K562 (cell line): ENCODE measurements around the gene AIFM1. TPM values are rescaled to one million over a fixed set of nuclear protein-coding genes. Genes with fewer than 3 reads are reported as not detected.

Experiments used
- ETV1 ChIP-seq: fragments of 450-650 bp; conservative IDR thresholded peaks from 2 replicates; pipeline ENCODE4 v1.6.1; 2016; ENCODE audit warnings: missing genetic modification characterization, control low read depth, low read depth, missing compliant biosample characterization
- GATA2 ChIP-seq: sonication (generic); formaldehyde crosslinking; IDR thresholded peaks from 2 replicates; pipeline ENCODE4 v1.4.0; 2020; ENCODE audit warnings: mild to moderate bottlenecking, missing genetic modification reagents
- LEF1 ChIP-seq: fragments of 450-650 bp; IDR thresholded peaks from 2 replicates; pipeline ENCODE4 v1.6.1; 2016; ENCODE audit warnings: mild to moderate bottlenecking
- RBM22 ChIP-seq: fragments of 200-400 bp; formaldehyde crosslinking; IDR thresholded peaks from 2 replicates; pipeline ENCODE4 v1.6.1; 2018; ENCODE audit warnings: low read length, low read depth; ENCODE audit not compliant: poor library complexity, severe bottlenecking
- SAP30 ChIP-seq: fragments of 200-600 bp; sonication (generic); IDR thresholded peaks from 2 replicates; pipeline ENCODE4 v1.6.1; 2012; ENCODE audit warnings: borderline replicate concordance, low read depth, mild to moderate bottlenecking, moderate library complexity, low read length, control low read depth, inconsistent platforms; ENCODE audit not compliant: insufficient read depth, poor library complexity, severe bottlenecking
- SIN3B ChIP-seq: fragments of 450-650 bp; IDR thresholded peaks from 2 replicates; pipeline ENCODE4 v1.6.1; 2017; ENCODE audit warnings: low read depth, mild to moderate bottlenecking, moderate library complexity
- SMAD1 ChIP-seq: fragments of 150-350 bp; IDR thresholded peaks from 2 replicates; pipeline ENCODE4 v1.6.1; 2014; ENCODE audit warnings: low read length, low read depth; ENCODE audit not compliant: partially characterized antibody
- ZFX ChIP-seq: sonication (generic); formaldehyde crosslinking; IDR thresholded peaks from 2 replicates; pipeline ENCODE4 v1.8.0; 2022; ENCODE audit warnings: mild to moderate bottlenecking, missing genetic modification reagents, moderate library complexity
- ZNF316 ChIP-seq: fragments of 450-650 bp; IDR thresholded peaks from 2 replicates; pipeline ENCODE4 v1.6.1; 2016
- ZSCAN32 ChIP-seq: fragments of 450-650 bp; formaldehyde crosslinking; IDR thresholded peaks from 2 replicates; pipeline ENCODE4 v1.4.0; 2020; ENCODE audit warnings: mild to moderate bottlenecking, moderate library complexity
- polyA plus RNA-seq, 8 experiments: library from polyadenylated mRNA; depleted of rRNA in 4 of 8; stranded (reverse) in 5 of 8; unstranded in 3 of 8; fragments of >200 nt; fragmentation: Nextera tagmentation in 2 of 8; fragmentation: Illumina TruSeq in 1 of 8; extraction: Ambion mirVana in 2 of 8; extraction: Trizol in 1 of 8; gene quantifications; 2 replicates each; pipeline versions ENCODE4 v1.2.1 to v1.2.3, GENCODE V29; 2011 to 2014; ENCODE audit warnings: inconsistent platforms in 1 of 8, missing spikeins in 1 of 8
- total RNA-seq, 7 experiments: library from RNA; depleted of rRNA in 6 of 7; stranded (reverse); fragments of >200 nt in 6 of 7; fragmentation: Illumina TruSeq in 2 of 7; extraction: Trizol in 2 of 7; gene quantifications; 2 replicates each; pipeline versions ENCODE4 v1.2.1 to v1.2.3, GENCODE V29; 2011 to 2021; ENCODE audit warnings: low replicate concordance in 1 of 7
- TF ChIP-seq, protein P1 (sequence below): IDR thresholded peaks from 2 replicates; pipeline ENCODE4 v1.6.1; 2012; ENCODE audit warnings: low read depth, low read length, improper control_type of control experiment, borderline replicate concordance
- TF ChIP-seq, protein P2 (sequence below): fragments of 150-350 bp; IDR thresholded peaks from 2 replicates; pipeline ENCODE4 v1.6.1; 2014; ENCODE audit warnings: low read depth, mild to moderate bottlenecking, low read length, borderline replicate concordance

Gene AIFM1
- total and polyA plus RNA-seq, 9 of the 15 experiments (the other 6 are each of a cell fraction or from before 2014, with no cell fraction given) = 51.0 to 117 (median 91.2) TPM

DNA sequence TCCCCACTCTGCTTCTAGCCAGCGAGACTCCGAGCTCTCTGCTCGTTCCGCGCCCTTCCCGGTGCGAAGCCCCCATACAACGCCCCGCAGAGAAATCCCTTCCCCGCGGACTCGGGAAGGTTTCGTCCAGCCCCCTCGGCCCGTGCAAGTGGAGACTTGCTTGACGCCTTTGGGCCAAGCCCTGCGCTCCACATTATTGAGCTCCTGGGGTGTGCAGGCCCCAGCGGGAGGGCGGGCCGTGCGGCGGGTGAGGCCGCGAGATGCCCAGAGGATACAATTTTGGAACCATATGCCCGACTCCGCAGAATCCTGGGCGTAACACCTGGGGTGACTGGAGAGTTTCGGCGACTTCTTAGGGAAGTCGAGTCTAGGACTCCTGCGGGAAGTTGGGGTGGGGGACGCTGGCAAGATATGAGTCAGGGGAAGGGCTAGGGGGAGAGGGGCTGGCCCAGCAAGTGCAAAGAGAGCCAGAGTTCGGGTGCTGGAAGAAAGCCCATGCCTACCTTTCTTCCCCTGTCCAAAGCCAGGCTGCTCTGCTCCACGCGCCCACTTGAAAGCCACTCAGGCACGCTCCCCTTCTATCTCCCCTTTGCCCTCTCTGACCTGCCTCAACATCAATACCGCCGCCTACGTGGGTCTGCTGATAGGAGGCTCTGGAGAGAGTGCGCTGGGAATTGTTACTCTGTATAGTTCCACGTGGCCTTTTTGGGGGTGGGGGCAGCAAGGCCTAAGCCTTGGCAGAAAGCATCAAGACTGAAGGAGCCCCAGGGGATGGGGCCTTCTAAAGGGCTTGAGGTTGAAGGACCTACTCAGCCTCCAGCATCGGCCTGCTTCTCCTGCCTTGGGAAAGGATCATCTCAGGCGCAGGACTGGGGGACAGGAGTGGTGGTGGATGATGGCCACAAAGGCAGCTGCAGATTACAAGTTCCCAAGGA is 54.2 kb downstream of the AIFM1 start (continued):
- TF ChIP-seq, protein P1, sequence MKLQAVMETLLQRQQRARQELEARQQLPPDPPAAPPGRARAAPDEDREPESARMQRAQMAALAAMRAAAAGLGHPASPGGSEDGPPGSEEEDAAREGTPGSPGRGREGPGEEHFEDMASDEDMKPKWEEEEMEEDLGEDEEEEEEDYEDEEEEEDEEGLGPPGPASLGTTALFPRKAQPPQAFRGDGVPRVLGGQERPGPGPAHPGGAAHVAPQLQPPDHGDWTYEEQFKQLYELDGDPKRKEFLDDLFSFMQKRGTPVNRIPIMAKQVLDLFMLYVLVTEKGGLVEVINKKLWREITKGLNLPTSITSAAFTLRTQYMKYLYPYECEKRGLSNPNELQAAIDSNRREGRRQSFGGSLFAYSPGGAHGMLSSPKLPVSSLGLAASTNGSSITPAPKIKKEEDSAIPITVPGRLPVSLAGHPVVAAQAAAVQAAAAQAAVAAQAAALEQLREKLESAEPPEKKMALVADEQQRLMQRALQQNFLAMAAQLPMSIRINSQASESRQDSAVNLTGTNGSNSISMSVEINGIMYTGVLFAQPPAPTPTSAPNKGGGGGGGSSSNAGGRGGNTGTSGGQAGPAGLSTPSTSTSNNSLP = no peak
- TF ChIP-seq SMAD1 (no peak), ETV1 (tag) (no peak), LEF1 (no peak), RBM22 (no peak), GATA2 (no peak), SAP30 (no peak), ZFX (CRISPR knock-in tag) (peak; percentile 75), ZSCAN32 (CRISPR knock-in tag) (no peak), ZNF316 (no peak), SIN3B (0 out of 2 replicates have a peak, but pooled peaks have one; percentile 23)
- TF ChIP-seq, protein P2, sequence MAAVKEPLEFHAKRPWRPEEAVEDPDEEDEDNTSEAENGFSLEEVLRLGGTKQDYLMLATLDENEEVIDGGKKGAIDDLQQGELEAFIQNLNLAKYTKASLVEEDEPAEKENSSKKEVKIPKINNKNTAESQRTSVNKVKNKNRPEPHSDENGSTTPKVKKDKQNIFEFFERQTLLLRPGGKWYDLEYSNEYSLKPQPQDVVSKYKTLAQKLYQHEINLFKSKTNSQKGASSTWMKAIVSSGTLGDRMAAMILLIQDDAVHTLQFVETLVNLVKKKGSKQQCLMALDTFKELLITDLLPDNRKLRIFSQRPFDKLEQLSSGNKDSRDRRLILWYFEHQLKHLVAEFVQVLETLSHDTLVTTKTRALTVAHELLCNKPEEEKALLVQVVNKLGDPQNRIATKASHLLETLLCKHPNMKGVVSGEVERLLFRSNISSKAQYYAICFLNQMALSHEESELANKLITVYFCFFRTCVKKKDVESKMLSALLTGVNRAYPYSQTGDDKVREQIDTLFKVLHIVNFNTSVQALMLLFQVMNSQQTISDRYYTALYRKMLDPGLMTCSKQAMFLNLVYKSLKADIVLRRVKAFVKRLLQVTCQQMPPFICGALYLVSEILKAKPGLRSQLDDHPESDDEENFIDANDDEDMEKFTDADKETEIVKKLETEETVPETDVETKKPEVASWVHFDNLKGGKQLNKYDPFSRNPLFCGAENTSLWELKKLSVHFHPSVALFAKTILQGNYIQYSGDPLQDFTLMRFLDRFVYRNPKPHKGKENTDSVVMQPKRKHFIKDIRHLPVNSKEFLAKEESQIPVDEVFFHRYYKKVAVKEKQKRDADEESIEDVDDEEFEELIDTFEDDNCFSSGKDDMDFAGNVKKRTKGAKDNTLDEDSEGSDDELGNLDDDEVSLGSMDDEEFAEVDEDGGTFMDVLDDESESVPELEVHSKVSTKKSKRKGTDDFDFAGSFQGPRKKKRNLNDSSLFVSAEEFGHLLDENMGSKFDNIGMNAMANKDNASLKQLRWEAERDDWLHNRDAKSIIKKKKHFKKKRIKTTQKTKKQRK = no peak
